Kasumi-1 (cell line): ENCODE results near the gene PTPRC.

Experiments used
- DNase-seq, 2 experiments: peaks; one replicate each; lab custom pipeline; 2025; lab: John Stamatoyannopoulos, UW

PTPRC gene

DNA sequence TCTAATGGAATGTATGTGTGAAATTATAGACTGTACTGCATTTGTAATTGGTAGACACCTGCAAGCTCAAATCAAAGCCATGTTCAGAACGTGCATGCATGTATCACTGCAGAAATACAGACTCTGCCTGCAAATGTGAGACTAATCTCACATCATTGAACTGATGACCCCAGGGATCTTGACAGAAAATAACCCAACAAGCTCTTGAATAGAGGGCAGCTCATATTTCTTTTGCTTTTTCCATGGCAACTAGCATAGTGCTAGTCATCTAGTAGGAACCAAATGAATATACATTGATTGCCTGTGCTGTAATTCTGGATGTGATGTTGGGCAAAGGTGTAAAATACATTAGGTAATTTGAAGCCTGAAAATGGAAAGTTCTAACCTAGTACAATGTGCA lies 62.4 kb downstream of the PTPRC start:
- DNase-seq: no peak

- DNase-seq: no peak
Observed at GRCh38 chr1:198701766-198702539, 63.1 kb downstream of the PTPRC start.

DNA sequence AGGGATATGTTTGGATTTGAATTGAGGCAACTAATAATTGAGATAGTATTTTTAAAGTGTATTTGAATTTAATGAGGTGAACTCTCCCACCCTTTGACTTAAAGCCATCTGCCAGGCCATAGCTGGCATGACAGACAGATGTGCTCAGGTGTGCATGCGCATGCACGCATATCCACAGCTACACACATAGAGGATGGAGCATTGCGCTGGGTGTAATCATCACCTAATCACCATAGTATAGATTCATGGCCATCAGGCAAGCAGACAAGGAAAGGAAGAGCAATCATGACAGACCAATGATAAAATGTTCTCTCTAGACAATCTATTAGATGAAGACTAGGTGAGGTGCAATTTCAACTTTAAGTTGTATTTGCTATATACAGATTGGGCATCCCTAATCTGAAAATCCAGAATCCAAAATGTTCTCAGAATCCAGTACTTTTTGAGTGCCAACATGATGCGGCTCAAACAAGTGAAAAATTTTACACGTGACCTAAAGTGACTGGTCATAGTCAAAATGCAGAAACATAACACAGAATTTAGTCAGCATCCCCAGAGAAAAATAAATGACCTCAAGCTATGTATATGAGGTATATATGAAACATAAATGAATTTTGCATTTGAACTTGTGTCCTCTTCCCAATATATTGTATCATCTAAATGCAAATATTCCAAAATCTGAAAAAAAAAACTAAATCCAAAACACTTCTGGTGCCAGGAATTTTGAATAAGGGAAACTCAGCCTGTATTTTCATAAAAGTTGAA lies 70.1 kb downstream of the PTPRC start:
- no peak for DNase-seq

DNA sequence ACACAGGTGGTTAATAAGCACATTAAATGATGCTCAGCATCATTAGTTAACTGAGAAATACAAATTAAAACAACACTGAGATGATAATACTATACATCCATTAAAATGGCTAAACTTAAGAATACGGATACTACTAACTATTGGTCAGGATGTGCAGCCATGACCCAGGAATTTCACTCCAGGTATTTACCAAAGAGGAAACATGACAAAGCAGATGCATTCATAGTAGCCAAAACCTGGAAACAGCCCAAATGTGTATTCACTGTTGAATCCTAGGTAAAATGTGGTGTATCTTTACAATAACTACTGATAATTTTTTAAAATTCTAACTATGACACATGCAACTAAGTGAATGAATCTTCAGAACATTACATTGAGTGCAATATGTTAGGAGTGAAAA lies 73.0 kb downstream of the PTPRC start:
- DNase-seq: no peak

GRCh38 chr1:198713081-198713480 lies 74.2 kb downstream of the PTPRC start:
- no peak for DNase-seq

DNA sequence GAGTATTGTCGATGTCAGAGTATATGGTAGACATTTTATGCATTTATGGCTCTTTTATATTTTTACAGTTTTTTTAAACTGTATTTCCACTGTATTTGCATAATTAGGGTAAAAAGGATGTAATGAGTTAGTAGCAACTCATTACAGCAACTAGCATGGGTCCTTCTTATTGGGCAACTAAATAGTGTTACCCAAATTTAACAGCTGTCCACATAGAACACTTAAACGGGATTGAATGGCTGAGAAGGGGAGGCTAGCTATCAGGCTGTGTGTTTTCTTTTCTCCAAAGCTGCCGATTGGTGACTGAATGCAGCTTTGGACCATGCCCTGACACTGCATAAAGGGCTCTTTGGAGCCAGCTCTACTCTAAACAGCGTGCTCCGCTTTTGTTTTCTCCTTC lies 75.4 kb downstream of the PTPRC start:
- no peak for DNase-seq

DNA sequence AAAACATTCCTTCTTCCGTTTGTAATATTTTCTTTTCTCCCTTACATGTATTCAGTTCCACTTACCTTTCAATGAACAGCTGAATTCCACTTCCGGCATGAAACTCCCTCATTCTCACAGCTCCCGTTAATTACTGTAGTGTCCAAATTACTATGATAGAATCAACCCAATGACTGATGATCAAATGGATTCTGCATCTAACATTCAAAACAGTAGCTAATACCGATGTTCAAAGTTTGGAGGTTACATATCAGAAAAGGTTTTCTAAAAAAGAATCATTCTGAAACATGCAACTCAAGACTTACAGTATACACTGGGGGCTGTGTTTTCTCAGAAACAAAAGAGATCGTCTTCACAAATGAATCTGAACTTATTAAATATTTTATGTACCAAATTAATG lies 77.2 kb downstream of the PTPRC start:
- no peak for DNase-seq

DNA sequence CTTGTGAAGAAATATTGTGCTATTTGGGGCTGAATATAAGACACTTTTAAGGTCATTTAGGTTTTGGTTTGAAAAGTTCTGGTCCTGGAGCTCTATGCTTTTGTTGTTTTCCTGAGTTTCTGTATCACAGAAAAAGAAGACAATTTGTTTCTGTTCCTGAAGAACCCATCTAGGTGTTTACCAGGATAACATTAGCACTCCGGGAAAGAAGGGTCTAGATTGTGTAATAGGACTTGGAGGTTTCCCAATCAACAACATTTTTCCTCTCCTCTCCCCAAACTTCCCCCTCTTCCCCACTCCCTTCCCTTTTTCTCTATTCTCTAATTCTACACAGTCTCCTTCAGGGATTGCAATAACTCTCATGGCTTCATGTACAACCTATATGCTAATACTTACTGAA lies 78.7 kb downstream of the PTPRC start:
- no peak for DNase-seq

DNA sequence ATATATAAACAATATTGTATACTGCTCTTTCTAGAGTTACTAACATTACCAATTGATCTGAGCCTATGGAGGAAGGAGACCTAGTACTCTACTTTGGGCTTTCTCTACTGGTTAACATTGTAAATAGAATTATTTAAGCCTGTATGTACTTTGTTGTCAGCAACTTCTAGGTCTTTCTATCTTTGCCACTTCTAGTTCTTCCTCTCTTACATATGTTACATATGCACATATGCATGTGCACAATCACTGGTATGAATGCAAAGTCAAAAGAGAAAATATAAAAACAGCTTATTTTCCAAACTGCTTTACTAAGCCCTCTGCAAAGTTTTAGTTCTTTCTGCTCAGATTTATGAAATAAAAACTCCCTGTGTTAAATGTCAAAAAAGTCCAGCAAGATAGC lies 84.3 kb downstream of the PTPRC start:
- no peak for DNase-seq

DNA sequence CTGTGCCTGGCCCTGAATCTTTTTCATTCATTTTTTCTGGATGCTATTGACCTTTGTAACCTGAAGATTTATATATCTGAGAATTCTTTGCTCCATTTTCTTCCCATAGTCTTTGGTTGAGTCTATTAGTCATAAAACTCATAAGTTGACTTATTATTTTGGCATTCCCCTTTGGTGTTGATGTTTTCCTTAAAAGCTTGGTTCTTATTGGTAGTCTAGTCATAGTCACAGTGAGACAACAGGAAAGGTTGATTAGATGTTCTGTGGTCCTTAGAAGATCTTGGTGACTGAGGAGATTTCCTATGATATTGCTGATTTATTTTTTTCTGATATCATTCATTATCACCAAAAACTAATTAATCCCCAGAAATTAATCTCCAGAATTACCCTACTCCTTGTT lies 86.2 kb downstream of the PTPRC start:
- DNase-seq: no peak

DNA sequence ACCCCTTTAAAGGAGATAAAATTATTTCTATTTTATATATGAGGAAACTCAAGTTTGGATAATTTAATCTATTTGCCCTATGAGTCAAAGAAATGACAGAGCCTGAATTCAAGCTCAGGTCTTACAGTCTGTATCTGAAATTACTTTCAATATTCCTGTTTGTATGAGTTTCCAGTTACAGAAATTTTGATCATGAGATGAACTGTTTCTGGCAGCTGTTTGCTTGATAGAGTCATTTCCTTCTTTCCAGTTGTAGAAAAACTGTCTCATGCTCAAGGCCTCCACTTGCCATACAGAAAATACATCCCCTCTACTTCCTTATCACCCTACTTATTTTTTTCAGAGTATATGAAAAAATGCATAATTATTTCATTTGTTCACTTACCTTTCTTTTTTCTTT lies 87.6 kb downstream of the PTPRC start:
- DNase-seq: peak; percentile 8 to 14

GRCh38 chr1:198729195-198729863 lies 90.5 kb downstream of the PTPRC start:
- DNase-seq: no peak

- DNase-seq: no peak
Observed at GRCh38 chr1:198730952-198731351, 92.1 kb downstream of the PTPRC start.

- DNase-seq: no peak
Observed at GRCh38 chr1:198734323-198735008, 95.6 kb downstream of the PTPRC start.

- DNase-seq: no peak
Observed at GRCh38 chr1:198741744-198742143, 102.9 kb downstream of the PTPRC start.

DNA sequence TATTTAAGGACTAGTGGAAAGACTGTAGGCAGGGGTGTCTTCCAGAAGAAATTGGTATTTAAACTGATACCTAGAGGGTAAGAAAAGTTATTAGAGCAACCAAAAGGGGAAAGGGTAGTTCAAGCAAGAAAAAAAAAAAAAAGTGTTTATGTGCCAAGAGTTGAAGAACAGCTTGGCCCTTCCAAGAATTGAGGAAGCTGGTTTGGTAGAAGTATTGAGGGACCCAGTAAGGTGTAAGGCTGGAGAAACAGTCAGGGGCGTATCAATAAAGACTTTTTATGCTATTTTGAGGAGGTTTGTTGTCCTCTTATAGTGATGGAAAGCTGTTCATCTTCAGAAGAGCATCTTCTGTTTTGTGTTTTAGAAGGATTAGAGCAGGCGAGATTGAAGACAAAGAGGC lies 108.3 kb downstream of the PTPRC start:
- no peak for DNase-seq

DNA sequence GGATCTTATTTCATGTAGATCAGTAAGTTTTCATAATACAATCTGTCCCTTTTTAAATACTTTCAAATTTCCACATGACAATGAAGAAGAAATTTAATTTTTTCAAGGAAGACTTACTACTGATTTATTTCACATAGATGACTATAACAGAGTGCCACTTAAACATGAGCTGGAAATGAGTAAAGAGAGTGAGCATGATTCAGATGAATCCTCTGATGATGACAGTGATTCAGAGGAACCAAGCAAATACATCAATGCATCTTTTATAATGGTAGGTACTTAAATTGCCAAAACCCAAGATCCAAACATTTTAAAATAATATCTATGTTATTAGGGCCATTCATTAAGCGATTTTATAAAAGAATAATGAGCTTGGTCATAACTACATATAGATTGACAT lies 110.4 kb downstream of the PTPRC start:
- DNase-seq: no peak

DNA sequence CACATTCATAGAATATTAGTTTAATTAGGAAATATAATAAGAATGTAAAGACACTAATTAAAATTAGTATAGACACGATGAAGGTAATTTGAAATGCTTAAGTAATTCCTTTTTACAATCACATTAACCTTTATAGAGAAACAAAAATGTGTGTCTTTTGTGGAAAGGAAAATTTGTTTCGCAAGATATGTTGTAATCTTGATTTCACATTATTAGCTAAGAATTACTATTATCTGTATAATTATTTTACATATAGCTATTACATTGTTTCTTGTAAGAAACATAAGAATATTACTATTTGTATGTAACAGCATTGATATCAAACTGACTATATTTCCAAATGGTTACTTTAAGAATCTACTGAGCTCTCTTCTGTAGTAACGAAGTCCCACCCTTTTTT lies 111.2 kb downstream of the PTPRC start:
- DNase-seq: no peak

- no peak for DNase-seq
Observed at GRCh38 chr1:198751741-198752140, 112.9 kb downstream of the PTPRC start.

DNA sequence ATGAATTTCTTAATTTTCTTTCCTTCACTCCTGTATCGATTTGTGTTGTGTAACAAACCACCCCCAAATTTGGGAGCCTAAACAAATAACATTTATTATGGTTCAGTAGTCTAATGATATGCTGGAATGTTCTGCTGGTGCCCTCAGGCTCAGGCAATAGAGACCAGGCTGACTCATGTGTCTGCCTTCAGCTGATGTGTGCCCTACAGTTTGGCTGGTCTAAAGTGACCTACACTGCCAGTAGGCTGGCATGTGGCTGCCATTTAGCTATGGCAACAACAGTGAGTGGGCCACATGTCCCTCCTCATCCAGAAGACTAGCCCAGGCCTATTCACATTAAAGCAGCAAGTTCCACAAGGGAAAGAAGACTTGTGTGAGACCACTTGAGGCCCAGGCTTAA lies 115.8 kb downstream of the PTPRC start:
- no peak for DNase-seq

DNA sequence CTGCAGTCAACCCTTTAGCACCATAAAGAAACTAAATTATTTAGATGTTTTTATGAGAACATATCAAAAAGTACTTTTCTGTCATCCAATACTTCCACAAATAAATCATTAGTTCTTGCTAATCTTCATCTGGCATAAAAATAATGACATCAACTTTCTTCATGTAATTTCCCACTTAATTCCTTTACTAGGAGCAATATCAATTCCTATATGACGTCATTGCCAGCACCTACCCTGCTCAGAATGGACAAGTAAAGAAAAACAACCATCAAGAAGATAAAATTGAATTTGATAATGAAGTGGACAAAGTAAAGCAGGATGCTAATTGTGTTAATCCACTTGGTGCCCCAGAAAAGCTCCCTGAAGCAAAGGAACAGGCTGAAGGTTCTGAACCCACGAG lies 116.9 kb downstream of the PTPRC start:
- no peak for DNase-seq

GRCh38 chr1:198756470-198756869 lies 117.6 kb downstream of the PTPRC start:
- peak; percentile 37 to 49 for DNase-seq
